Measurements from ENCODE around the gene PKP4. TPM values are rescaled to one million over a fixed set of nuclear protein-coding genes. Genes with fewer than 3 reads are reported as not detected.
A peak's percentile ranks its signal among the peaks of the same experiment; 100 is the strongest.
"Not testable (repeated sequence)": the region's sequence is repeated elsewhere in the genome, so short reads cannot be mapped to it uniquely, and the experiment has no call there.

The PKP4 gene
- 48.7 TPM for total RNA-seq

GRCh38 chr2:158456309-158457066 lies at the start of gene PKP4, which contains the start of gene CCDC148:
Gene PKP4, plus strand, starts transcription at chr2:158456952. Its CDS starts 76,233 bp downstream, at chr2:158533185.
Gene CCDC148, minus strand, starts transcription at chr2:158456753. Its CDS starts 314 bp downstream, at chr2:158456439.
- peak; percentile 95 for ATAC-seq

- ATAC-seq, result no peak
Observed at GRCh38 chr2:158407031-158407430, 49.7 kb upstream of the PKP4 start.

DNA sequence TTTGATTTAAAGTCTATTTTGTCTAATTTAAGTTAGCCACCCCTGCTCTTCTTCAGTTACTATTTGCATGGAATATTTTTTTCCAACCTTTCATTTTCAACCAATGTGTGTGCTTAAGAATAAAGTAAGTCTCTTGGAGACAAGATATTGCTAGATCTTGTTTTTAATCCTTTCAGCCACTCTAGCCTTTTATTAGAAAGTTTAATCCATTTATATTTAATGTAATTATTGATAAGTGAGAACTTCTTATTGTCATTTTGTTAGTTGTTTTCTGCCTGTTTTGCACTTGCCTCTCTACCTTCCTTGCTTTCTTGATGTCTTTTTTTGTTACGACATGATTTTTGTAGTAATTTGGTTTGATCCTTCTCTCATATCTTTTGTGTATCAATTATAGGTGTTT lies 46.6 kb upstream of the PKP4 start:
- ATAC-seq, result no peak

DNA sequence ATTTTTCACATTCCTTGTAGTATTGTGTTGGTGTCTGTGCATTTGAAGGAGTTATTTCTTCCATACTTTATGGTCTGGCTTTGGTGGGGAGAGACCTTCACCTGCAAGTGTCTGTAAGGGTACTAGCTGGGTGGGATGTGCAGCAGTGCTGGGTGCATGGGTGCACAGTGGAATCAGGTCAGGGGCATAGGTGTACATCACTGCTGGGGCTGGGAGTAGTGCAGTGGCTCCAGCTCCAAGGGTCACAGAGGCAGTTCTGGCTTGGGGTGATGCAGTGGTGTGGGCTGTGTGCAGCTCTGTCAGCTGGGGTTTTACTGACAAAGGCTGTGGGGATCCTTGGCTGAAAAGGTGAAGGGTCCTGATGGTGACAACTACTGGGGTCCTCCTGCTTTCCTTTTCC lies 45.0 kb upstream of the PKP4 start:
- ATAC-seq, result no peak

DNA sequence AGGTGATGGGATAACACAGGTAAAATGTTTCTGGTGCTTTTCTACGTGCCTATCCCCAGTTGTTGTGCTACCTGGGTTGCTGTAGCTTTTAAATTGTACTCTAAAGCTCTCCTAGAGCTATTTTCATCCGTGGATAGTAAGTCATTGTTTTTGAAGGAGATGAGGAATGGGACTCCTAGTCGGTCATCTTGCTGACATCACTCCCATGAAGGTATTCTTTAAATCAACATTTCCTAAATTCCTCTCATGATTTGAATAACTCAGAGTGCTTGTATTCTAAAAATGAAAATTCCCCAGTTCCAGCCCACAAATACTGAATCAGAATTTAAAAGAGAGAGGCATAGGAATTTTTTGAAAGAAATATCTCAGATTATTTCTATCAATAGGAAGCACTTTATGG lies 44.5 kb upstream of the PKP4 start:
- ATAC-seq, result no peak

DNA sequence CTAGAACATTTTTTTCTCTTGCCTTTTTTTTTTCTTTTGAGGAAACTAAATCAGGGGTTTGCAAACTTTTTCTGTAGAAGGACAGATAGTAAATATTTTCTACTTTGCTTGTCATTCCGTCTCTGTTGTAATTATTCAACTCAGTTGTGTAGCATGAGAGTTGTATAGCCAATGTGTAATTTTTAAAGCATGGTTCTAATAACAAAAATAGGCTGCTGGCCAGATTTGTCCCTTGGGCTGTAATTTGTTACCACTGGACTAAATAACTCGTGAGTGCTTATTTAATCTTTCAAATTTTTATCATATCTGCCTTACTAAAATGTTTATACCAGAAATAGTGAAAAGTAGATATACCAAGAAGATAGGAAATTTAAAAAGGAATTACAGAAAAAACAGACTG lies 43.2 kb upstream of the PKP4 start:
- no peak for ATAC-seq

DNA sequence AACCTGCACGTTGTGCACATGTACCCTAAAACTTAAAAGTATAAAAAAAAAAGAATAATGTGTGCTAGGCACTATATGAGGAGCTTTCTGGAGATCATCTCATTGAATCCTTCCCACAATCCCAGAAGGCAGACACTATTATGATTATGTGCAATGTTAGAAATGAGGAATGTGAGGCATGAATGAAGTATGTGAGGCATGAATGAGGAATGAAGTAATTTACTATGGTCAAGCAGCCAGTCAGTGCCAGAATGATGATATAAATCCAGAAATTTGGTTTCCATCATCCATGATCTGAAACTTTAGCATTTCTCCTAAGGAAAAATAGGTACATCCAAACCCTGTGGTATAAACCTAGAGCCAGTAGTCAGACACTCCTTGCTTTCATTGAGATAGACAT lies 42.2 kb upstream of the PKP4 start:
- ATAC-seq, result no peak

GRCh38 chr2:158432117-158432516 lies 24.6 kb upstream of the PKP4 start:
- no peak for ATAC-seq

DNA sequence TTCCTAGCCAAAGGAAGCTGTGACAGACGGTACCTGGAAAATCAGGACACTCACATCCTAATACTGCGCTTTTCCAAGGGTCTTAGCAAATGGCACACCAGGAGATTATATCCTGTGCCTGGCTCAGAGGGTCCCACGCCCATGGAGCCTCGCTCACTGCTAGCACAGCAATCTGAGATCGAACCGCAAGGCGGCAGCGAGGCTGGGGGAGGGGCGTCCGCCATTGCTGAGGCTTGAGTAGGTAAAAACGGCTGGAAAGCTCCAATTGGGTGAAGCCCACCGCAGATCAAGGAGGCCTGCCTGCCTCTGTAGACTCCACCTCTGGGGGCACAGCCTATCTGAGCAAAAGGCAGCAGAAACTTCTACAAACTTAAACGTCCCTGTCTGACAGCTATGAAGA lies 23.0 kb upstream of the PKP4 start:
- not testable (repeated sequence) for ATAC-seq

DNA sequence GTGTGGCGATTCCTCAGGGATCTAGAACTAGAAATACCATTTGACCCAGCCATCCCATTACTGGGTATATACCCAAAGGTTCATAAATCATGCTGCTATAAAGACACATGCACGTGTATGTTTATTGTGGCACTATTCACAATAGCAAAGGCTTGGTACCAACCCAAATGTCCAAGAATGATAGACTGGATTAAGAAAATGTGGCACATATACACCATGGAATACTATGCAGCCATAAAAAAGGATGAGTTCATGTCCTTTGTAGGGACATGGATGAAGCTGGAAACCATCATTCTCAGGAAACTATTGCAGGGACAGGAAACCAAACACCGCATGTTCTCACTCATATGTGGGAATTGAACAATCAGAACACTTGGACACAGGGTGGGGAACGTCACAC lies 17.7 kb upstream of the PKP4 start:
- not testable (repeated sequence) for ATAC-seq

GRCh38 chr2:158443606-158444005 lies 13.1 kb upstream of the PKP4 start:
- ATAC-seq, result peak; percentile 67

DNA sequence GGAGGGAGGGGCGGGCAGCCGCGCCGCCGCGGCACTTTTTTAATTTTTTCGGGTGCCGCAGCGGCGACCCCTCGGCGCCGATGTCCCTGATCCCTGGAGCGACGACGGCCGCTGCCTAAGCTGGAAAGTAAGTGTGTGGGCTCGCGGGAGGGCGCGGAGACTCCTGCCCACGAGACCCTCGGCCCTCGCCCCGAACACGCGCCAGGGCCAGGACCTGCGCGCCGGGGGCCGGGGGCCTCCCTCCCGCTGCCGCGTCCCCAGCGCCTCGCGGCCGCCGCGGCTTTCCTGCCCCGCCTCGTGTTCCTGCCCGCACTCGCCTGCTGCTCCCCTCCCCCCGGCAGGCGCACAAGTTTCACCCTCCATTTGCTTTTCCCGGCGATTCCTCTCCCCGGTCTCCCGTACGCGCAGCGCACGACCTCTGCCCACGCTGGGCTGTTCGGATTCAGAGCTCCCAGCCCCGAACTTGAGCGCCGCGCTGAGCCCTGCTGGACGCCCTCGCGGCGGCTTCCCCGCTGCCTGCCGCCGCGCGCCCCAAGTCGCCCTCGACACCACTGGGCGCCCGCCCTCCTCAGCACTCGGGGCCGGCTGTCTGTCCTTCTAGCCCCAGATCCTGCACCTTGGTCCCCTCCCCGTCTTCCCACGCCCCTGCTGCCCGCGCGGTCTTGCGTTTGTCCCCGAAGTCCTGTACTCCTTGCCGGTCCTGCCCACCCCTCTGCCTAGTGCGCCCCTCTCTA lies 507 bp downstream of the PKP4 start:
- ATAC-seq, result peak; percentile 64

- ATAC-seq, result peak; percentile 70
Observed at GRCh38 chr2:158457826-158458616, 1.3 kb downstream of the PKP4 start.

GRCh38 chr2:158458617-158458920 lies 1.8 kb downstream of the PKP4 start:
- ATAC-seq, result no peak

- no peak for ATAC-seq
Observed at GRCh38 chr2:158459161-158460003, 2.6 kb downstream of the PKP4 start.

DNA sequence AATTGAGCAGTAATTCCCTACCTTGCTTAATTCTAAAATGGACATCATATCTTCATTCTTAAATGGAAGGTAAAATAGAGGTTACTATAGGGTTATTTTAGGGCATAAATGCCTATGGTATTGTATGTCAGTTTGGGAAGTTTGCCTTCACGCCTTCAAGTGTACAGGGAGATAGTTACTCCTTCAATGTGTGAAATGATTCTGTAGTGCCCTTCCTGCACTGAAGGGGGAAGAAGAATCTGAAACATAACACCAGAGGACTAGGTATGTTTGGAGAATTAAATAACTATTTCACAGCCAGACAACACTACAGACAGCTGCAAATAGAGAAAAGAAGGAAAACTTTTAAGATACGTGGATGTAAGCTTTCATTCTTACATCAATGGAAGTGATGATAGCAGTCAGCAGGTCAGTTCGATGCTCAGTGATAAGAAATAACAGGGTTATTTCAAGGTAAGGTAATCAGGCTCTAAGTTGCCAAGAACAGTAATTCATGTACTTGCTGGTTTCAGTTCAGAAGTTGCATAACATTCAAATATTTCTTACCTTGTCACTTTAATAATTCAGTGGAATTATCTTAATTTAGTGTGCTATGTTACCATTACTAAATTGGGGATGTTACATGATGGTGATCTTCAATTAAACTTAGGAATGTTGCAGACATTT lies 4.0 kb downstream of the PKP4 start:
- no peak for ATAC-seq

- ATAC-seq, result no peak
Observed at GRCh38 chr2:158463496-158464095, 6.8 kb downstream of the PKP4 start.

DNA sequence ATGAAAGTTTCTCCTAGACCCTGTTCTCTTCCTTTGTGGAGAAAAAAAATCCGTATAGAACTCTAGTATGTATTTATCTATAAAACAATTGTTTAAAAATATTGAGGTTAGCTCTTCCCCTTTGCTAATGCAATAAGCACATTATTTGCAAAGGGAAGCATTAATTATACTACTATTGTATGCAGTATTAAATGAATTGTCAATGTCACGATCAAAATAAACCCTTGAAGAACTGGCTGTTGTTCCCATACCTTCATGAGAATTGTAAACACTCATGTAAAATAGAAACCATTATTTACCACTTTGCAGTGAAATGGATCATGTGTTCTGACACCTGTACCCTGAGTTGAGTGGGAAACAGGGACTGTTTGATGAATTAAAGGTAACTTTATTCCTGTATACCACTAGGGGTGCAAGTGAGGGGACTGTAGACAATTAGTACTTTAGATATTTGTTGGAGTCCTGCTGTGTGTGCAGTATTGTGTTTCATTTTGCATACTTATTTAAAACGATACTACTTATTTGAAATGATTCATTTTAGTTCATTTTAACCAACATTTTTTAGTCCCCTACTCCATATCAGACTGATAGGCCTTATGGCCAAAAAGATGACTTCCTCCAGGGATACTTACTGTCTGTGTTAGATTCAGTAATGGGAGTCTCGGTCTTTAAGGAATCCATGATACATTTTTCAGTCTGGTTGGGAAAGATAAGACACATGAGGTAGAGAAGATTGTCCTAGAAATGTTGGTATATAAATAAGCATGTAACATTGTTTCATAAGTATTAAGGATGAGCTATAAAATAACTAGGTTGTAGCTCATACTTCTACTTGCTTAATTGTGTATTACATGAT lies 7.9 kb downstream of the PKP4 start:
- peak; percentile 42 for ATAC-seq

- no peak for ATAC-seq
Observed at GRCh38 chr2:158467248-158467647, 10.5 kb downstream of the PKP4 start.

DNA sequence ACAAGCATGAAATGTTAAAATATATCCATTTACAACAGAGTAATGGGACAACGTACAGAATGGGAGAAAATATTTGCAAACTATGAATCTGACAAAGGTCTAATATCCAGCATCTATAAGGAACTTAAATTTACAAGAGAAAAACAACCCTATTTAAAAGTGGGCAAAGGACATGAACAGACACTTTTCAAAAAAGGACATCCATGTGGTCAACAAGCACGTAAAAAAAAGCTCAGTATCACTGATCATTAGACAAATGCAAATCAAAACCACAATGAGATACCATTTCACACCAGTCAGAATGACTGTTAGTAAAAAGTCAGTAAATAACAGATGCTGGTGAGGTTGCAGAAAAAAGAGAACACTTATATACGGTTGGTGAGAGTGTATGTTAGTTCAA lies 16.1 kb downstream of the PKP4 start:
- ATAC-seq, result not testable (repeated sequence)

Data from esophagus mucosa (tissue), 1 donor.